MCF 10A (cell line): ENCODE results near the gene PTPRE. TPM values are rescaled to one million over a fixed set of nuclear protein-coding genes. Genes with fewer than 3 reads are reported as not detected.

Experiments
- BruUV-seq: library from RNA; stranded (reverse); fragments of 400-500 nt; replicated peaks from 2 replicates; lab custom pipeline; 2021; lab: Mats Ljungman, UMichigan
- CTCF ChIA-PET: fragments of 300-600 bp; sonication (Branson Sonifier 250); formaldehyde crosslinking; extraction: SDS; loops from one replicate; lab custom pipeline; 2021; ENCODE audit warnings: antibody characterized with exemption, inconsistent platforms; lab: Yijun Ruan, JAX
- POLR2A ChIA-PET: fragments of 300-600, 350-650 bp; sonication (Branson Sonifier 250); formaldehyde crosslinking; extraction: SDS; loops from one replicate; lab custom pipeline; 2020; ENCODE audit warnings: antibody characterized with exemption, inconsistent platforms; lab: Yijun Ruan, JAX
- DNase-seq: peaks from one replicate; pipeline ENCODE4 v3.0.0-alpha.2; 2018; ENCODE audit not compliant: unreplicated experiment
- H3K27ac Mint-ChIP-seq: one replicate; pipeline ENCODE4 v1.8.0; 2022; ENCODE audit warnings: mild to moderate bottlenecking, low read depth, mixed read lengths; ENCODE audit not compliant: unreplicated experiment
- H3K27me3 Mint-ChIP-seq: one replicate; pipeline ENCODE4 v1.8.0; 2022; ENCODE audit warnings: mixed read lengths; ENCODE audit not compliant: insufficient read depth, unreplicated experiment
- H3K36me3 Mint-ChIP-seq: one replicate; pipeline ENCODE4 v1.8.0; 2022; ENCODE audit warnings: mild to moderate bottlenecking, moderate library complexity, mixed read lengths; ENCODE audit not compliant: insufficient read depth, unreplicated experiment
- H3K4me1 Mint-ChIP-seq: one replicate; pipeline ENCODE4 v1.8.0; 2022; ENCODE audit warnings: mixed read lengths; ENCODE audit not compliant: insufficient read depth, unreplicated experiment
- H3K4me3 Mint-ChIP-seq: one replicate; pipeline ENCODE4 v1.8.0; 2022; ENCODE audit warnings: mild to moderate bottlenecking, moderate library complexity, mixed read lengths; ENCODE audit not compliant: unreplicated experiment
- H3K9me3 Mint-ChIP-seq: one replicate; pipeline ENCODE4 v1.8.0; 2022; ENCODE audit warnings: mixed read lengths; ENCODE audit not compliant: unreplicated experiment
- CTCF ChIP-seq: fragments of 200-600 bp; IDR thresholded peaks from one replicate; pipeline ENCODE4 v1.8.0; 2022; ENCODE audit warnings: antibody characterized with exemption, mild to moderate bottlenecking; ENCODE audit not compliant: unreplicated experiment
- intact Hi-C: fragments of 100-400 bp; cut with micrococcal nuclease; formaldehyde crosslinking; loops from 2 replicates; pipeline ENCODE4 v1.14.1; 2022
- total RNA-seq: library from RNA; stranded (reverse); gene quantifications from 2 replicates; pipeline ENCODE4 v1.2.3, GENCODE V29; 2022

The PTPRE gene
- total RNA-seq, 1 experiment from 2014 or later: 34.6 TPM

DNA sequence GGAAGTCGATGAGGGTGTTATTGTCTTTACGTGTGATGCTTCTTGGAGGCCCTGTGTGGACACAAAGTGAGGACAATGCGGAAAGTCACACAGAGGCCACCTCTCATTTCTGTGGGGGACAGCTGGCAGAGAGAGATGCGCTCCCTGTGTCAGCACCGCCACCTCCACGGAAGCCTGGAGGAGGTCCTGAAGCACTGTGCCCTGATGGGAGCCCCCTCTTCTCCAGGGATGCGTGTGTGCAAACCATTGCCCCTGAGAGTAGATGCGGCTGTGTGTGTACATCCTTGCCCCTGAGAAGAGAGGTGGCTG lies 2.0 kb downstream of the PTPRE start:
- no peaks in the 10 kb centered on the region for H3K36me3 Mint-ChIP-seq
- H3K4me1 Mint-ChIP-seq: peaks cover 7% of the 10 kb centered on the region
- DNase-seq: no peak
- intact Hi-C loops: loop anchor here (5.0 kb wide), 1 partner anchor 192 kb away; no protein-coding TSS in a partner anchor
- no peaks in the 10 kb centered on the region for H3K27me3 Mint-ChIP-seq
- ChIA-PET CTCF (interaction anchor here (0.8 to 6.6 kb wide), 4 partner anchors 14 to 127 kb away, joined by 3 to 260 read pairs (median 30); no protein-coding TSS in a partner anchor), POLR2A (no interaction called here)
- H3K27ac Mint-ChIP-seq: no peak overlapping the region
- H3K9me3 Mint-ChIP-seq: no peaks in the 10 kb centered on the region
- H3K4me3 Mint-ChIP-seq: no peak overlapping the region
- TF ChIP-seq CTCF: no peak
- BruUV-seq: no TSS peak

- no peak for TF ChIP-seq CTCF
- Mint-ChIP-seq H3K4me3 (no peak overlapping the region), H3K9me3 (no peaks in the 10 kb centered on the region), H3K36me3 (no peaks in the 10 kb centered on the region), H3K4me1 (peaks cover 7% of the 10 kb centered on the region), H3K27ac (no peak overlapping the region), H3K27me3 (no peaks in the 10 kb centered on the region)
- DNase-seq: no peak
- BruUV-seq: no TSS peak
- intact Hi-C loops: loop anchor here (5.0 kb wide), 1 partner anchor 193 kb away; no protein-coding TSS in a partner anchor
- ChIA-PET CTCF (interaction anchor here (1.0 to 6.6 kb wide), 3 partner anchors 13 to 126 kb away, joined by 3 to 260 read pairs (median 3); no protein-coding TSS in a partner anchor), POLR2A (interaction anchor here (0.6 kb wide), 1 partner anchor 244 kb away, joined by 3 read pairs; no protein-coding TSS in a partner anchor)
Observed at GRCh38 chr10:127909716-127910463, 3.0 kb downstream of the PTPRE start.

- BruUV-seq: no TSS peak
- Mint-ChIP-seq H3K27ac (no peak overlapping the region), H3K36me3 (no peaks in the 10 kb centered on the region)
Observed at GRCh38 chr10:127910464-127910770, 3.5 kb downstream of the PTPRE start.

More at GRCh38 chr10:127910464-127910770, 3.5 kb downstream of the PTPRE start:
- intact Hi-C loops: no loop called here
- Mint-ChIP-seq H3K4me1 (peaks cover 7% of the 10 kb centered on the region), H3K4me3 (no peak overlapping the region), H3K9me3 (no peaks in the 10 kb centered on the region), H3K27me3 (no peaks in the 10 kb centered on the region)
- POLR2A ChIA-PET: interaction anchor here (0.6 kb wide), 1 partner anchor 245 kb away, joined by 3 read pairs; no protein-coding TSS in a partner anchor
- no peak for TF ChIP-seq CTCF
- CTCF ChIA-PET: interaction anchor here (0.6 to 6.6 kb wide), 3 partner anchors 12 to 1928 kb away, joined by 3 to 260 read pairs (median 3); no protein-coding TSS in a partner anchor
- no peak for DNase-seq
